Astrocyte (in vitro differentiated cells and primary cell): ENCODE data around the gene CENPF. TPM values are rescaled to one million over a fixed set of nuclear protein-coding genes. Genes with fewer than 3 reads are reported as not detected.

ENCODE experiments used
- DNase-seq: peaks from one replicate; pipeline ENCODE4 v3.0.0-alpha.2; 2010; ENCODE audit warnings: low read depth
- FAIRE-seq: peaks from 2 replicates; lab custom pipeline; 2011; peaks lifted over from hg19 to GRCh38; lab: Jason Lieb, UNC
- H2AFZ ChIP-seq: 2 replicates; pipeline ENCODE4 v1.6.0; 2012; ENCODE audit warnings: low read depth, low read length, inconsistent platforms
- H3K27ac ChIP-seq: 2 replicates; pipeline ENCODE4 v1.5.1; 2011; ENCODE audit warnings: low read depth, low read length, inconsistent platforms
- H3K27me3 ChIP-seq: 2 replicates; pipeline ENCODE4 v1.6.0; 2011; ENCODE audit warnings: low read length, inconsistent platforms; ENCODE audit not compliant: insufficient read depth
- H3K36me3 ChIP-seq: 2 replicates; pipeline ENCODE4 v1.5.1; 2011; ENCODE audit warnings: low read length, inconsistent platforms; ENCODE audit not compliant: insufficient read depth
- H3K4me1 ChIP-seq: 2 replicates; pipeline ENCODE4 v1.5.1; 2011; ENCODE audit warnings: low read length, inconsistent platforms; ENCODE audit not compliant: insufficient read depth
- H3K4me2 ChIP-seq: 2 replicates; pipeline ENCODE4 v1.6.0; 2012; ENCODE audit warnings: low read length, inconsistent platforms
- H3K4me3 ChIP-seq: 2 replicates; pipeline ENCODE4 v1.5.1; 2011; ENCODE audit warnings: low read depth, mild to moderate bottlenecking, low read length, inconsistent platforms; ENCODE audit not compliant: insufficient read depth
- H3K79me2 ChIP-seq: 2 replicates; pipeline ENCODE4 v1.6.0; 2012; ENCODE audit warnings: mild to moderate bottlenecking, low read length, inconsistent platforms; ENCODE audit not compliant: insufficient read depth
- H3K9ac ChIP-seq: 2 replicates; pipeline ENCODE4 v1.6.0; 2012; ENCODE audit warnings: mild to moderate bottlenecking, low read length, inconsistent platforms
- H3K9me3 ChIP-seq: 2 replicates; pipeline ENCODE4 v1.5.1; 2012; ENCODE audit warnings: low read depth, mild to moderate bottlenecking, low read length, inconsistent platforms; ENCODE audit not compliant: insufficient read depth
- H4K20me1 ChIP-seq: 2 replicates; pipeline ENCODE4 v1.6.0; 2012; ENCODE audit warnings: low read length, inconsistent platforms; ENCODE audit not compliant: insufficient read depth
- H3K27ac Mint-ChIP-seq: one replicate; pipeline ENCODE4 v1.8.0; 2021; ENCODE audit warnings: mild to moderate bottlenecking, mixed read lengths; ENCODE audit not compliant: unreplicated experiment
- H3K27me3 Mint-ChIP-seq: one replicate; pipeline ENCODE4 v1.8.0; 2021; ENCODE audit warnings: low read depth, mixed read lengths; ENCODE audit not compliant: unreplicated experiment
- H3K36me3 Mint-ChIP-seq: one replicate; pipeline ENCODE4 v1.8.0; 2021; ENCODE audit warnings: low read depth, mixed read lengths; ENCODE audit not compliant: unreplicated experiment
- H3K4me1 Mint-ChIP-seq: one replicate; pipeline ENCODE4 v1.8.0; 2021; ENCODE audit warnings: low read depth, mixed read lengths; ENCODE audit not compliant: unreplicated experiment
- H3K4me3 Mint-ChIP-seq: one replicate; pipeline ENCODE4 v1.8.0; 2021; ENCODE audit warnings: mild to moderate bottlenecking, moderate library complexity, mixed read lengths; ENCODE audit not compliant: unreplicated experiment
- H3K9me3 Mint-ChIP-seq: one replicate; pipeline ENCODE4 v1.8.0; 2021; ENCODE audit warnings: mild to moderate bottlenecking, mixed read lengths; ENCODE audit not compliant: unreplicated experiment
- CTCF ChIP-seq: IDR thresholded peaks from 2 replicates; pipeline ENCODE4 v1.5.1; 2011; ENCODE audit warnings: low read depth, mild to moderate bottlenecking, inconsistent platforms, low read length, moderate library complexity; ENCODE audit not compliant: insufficient read depth
- EZH2 ChIP-seq: IDR thresholded peaks from 2 replicates; pipeline ENCODE4 v1.6.1; 2012; ENCODE audit warnings: mild to moderate bottlenecking, low read length, inconsistent platforms; ENCODE audit not compliant: insufficient read depth
- total RNA-seq: library from RNA; stranded (reverse); gene quantifications from 2 replicates; pipeline ENCODE4 v1.2.1, GENCODE V29; 2021

The CENPF gene
- total RNA-seq, 1 donor from 2014 or later = 22.9 TPM

DNA sequence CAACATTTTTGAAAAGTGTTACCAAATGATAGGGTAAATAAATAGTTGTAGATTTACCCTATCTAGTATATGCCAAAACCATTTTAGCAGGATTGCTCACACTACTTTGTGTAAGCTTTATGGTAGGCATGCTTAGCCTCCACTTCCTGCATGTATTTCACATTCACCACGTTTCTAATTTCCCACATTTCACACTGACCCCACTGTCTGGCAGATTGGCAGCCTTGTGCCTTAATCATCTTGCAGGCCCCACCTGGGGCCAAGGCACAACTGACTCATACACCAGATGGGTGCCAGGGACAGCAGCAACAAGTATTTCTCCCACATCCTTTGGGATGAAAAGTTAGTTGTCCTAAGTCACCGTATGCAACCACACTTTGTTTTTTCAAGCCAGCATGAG is 21.2 kb upstream of the CENPF start:
- H3K36me3 ChIP-seq = no peaks in the 10 kb centered on the region
- Mint-ChIP-seq H3K27me3 (no peaks in the 10 kb centered on the region), H3K9me3 (peaks cover 7% of the 10 kb centered on the region), H3K36me3 (no peaks in the 10 kb centered on the region), H3K4me1 (peaks cover 26% of the 10 kb centered on the region), H3K27ac (peak overlapping the region; percentile 54), H3K4me3 (peak overlapping the region; percentile 37)
- FAIRE-seq (peak; percentile 82), DNase-seq (peak; percentile 93)
- H3K79me2 ChIP-seq = no peaks in the 10 kb centered on the region
- TF ChIP-seq EZH2 = no peak
- TF ChIP-seq CTCF = no peak
- peaks cover 17% of the 10 kb centered on the region for H3K4me1 ChIP-seq
- H3K4me3 ChIP-seq = no peak overlapping the region
- no peak overlapping the region for H3K9ac ChIP-seq
- no peak overlapping the region for H2AFZ ChIP-seq
- peaks cover 2% of the 10 kb centered on the region for H3K9me3 ChIP-seq
- no peaks in the 10 kb centered on the region for H3K27me3 ChIP-seq
- peak overlapping the region; percentile 51 for H3K4me2 ChIP-seq
- H4K20me1 ChIP-seq = no peaks in the 10 kb centered on the region
- H3K27ac ChIP-seq = peak overlapping the region; percentile 35

DNA sequence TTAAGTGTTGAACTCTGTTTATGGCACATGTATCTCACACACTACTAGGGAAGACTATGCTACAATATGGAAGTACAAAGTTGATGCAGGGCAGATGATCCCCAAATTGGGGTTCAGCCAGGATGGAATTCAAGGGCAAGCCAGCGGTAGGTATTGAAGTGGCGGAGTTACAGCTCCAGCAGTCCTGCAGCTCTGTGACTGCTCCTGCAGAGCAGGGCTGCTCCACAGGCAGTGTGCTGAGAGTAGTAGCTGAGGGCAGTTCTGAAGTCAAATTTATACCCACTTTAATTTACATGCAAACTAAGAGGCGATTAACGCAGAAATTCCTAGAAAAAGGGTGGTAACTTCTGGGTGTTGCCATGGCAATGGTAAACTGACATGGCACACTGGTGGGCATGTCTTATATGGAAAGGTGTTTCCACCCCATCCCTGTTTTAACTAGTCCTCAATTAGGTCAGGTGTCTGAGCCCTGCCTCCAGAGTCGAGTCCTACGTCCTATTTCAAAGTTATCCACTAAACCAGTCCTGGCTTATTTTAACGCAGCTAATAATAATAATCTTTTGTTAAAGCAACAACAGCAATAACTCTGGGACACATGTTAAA is 20.6 kb upstream of the CENPF start:
- Mint-ChIP-seq H3K4me3 (no peak overlapping the region), H3K4me1 (peaks cover 26% of the 10 kb centered on the region), H3K27me3 (no peaks in the 10 kb centered on the region), H3K27ac (no peak overlapping the region), H3K9me3 (peaks cover 5% of the 10 kb centered on the region), H3K36me3 (no peaks in the 10 kb centered on the region)
- no peak overlapping the region for H2AFZ ChIP-seq
- H3K4me3 ChIP-seq = no peak overlapping the region
- H3K79me2 ChIP-seq = no peaks in the 10 kb centered on the region
- no peak for DNase-seq
- FAIRE-seq = peak; percentile 47
- no peaks in the 10 kb centered on the region for H3K36me3 ChIP-seq
- H3K4me2 ChIP-seq = peak overlapping the region; percentile 51
- H4K20me1 ChIP-seq = no peaks in the 10 kb centered on the region
- no peaks in the 10 kb centered on the region for H3K27me3 ChIP-seq
- H3K9me3 ChIP-seq = no peaks in the 10 kb centered on the region
- H3K27ac ChIP-seq = peak overlapping the region; percentile 35
- H3K4me1 ChIP-seq = peaks cover 17% of the 10 kb centered on the region
- H3K9ac ChIP-seq = peak overlapping the region; percentile 21
- TF ChIP-seq CTCF (no peak), EZH2 (no peak)

DNA sequence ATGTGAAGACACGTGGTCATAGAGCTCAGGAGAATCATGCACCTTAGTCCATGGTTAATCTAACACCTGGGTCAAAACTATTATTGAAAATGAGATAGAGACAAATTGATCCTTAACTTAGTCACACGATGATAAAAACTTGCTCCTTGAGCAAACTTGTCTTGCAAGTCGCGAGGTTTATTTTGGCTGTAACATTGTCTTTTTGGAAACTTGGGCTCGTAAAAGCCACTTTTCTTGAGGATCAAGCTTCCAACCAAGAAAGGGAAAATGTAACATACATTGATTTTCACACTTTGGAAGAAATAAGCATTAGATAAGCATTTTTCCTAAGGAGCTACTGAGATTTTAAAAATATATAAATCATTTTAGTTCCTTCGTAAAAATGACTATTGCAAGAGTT is 19.9 kb upstream of the CENPF start:
- Mint-ChIP-seq H3K4me1 (peaks cover 26% of the 10 kb centered on the region), H3K27ac (no peak overlapping the region), H3K9me3 (no peaks in the 10 kb centered on the region)

More for the DNA sequence above, 19.9 kb upstream of the CENPF start:
- Histone ChIP-seq H3K4me1 (peaks cover 17% of the 10 kb centered on the region), H3K27me3 (no peaks in the 10 kb centered on the region), H3K36me3 (no peaks in the 10 kb centered on the region), H4K20me1 (no peaks in the 10 kb centered on the region), H3K4me2 (no peak overlapping the region), H3K9ac (no peak overlapping the region), H3K9me3 (no peaks in the 10 kb centered on the region), H3K4me3 (no peak overlapping the region), H3K79me2 (no peaks in the 10 kb centered on the region), H3K27ac (no peak overlapping the region), H2AFZ (no peak overlapping the region)
- DNase-seq (no peak), FAIRE-seq (no peak)
- Mint-ChIP-seq H3K27me3 (no peaks in the 10 kb centered on the region), H3K36me3 (no peaks in the 10 kb centered on the region), H3K4me3 (no peak overlapping the region)
- TF ChIP-seq CTCF (no peak), EZH2 (no peak)
